Measurements from ENCODE around the gene BLTP2. TPM values are rescaled to one million over a fixed set of nuclear protein-coding genes. Genes with fewer than 3 reads are reported as not detected.

The BLTP2 gene
- total RNA-seq, 1 donor from 2014 or later: 190 TPM

DNA sequence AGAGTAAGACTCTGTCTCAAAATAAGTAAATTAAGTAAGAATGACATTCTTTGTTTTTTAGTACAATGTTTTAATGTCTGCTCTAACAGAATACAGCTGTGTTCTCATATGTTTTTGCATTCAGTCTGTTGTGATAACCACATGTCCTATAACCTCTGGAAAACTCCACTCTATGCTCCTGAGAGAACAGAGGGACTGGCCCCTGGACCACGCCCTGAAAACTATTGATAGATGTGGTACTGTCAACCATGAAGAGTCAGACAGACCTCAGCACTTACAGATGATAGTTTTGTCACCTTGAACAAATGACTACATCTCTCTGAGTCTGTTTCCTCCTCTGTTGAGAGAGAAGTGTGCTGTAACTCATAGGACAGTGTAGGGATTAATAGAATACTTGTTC, 25.0 kb upstream of the BLTP2 start:
- H3K36me3 Mint-ChIP-seq (ENCODE audit: insufficient read depth): peaks cover 25% of the 10 kb centered on the region
- H3K9me3 Mint-ChIP-seq (ENCODE audit: low read depth): no peaks in the 10 kb centered on the region
- H3K27me3 Mint-ChIP-seq: no peaks in the 10 kb centered on the region
- H3K4me1 Mint-ChIP-seq (ENCODE audit: low read depth): no peaks in the 10 kb centered on the region
- no peak overlapping the region for H3K27ac Mint-ChIP-seq
- H3K4me3 Mint-ChIP-seq (ENCODE audit: low read depth): no peak overlapping the region
- DNase-seq (ENCODE audit: low spot score, unreplicated experiment): no peak
- TF ChIP-seq, protein P1, sequence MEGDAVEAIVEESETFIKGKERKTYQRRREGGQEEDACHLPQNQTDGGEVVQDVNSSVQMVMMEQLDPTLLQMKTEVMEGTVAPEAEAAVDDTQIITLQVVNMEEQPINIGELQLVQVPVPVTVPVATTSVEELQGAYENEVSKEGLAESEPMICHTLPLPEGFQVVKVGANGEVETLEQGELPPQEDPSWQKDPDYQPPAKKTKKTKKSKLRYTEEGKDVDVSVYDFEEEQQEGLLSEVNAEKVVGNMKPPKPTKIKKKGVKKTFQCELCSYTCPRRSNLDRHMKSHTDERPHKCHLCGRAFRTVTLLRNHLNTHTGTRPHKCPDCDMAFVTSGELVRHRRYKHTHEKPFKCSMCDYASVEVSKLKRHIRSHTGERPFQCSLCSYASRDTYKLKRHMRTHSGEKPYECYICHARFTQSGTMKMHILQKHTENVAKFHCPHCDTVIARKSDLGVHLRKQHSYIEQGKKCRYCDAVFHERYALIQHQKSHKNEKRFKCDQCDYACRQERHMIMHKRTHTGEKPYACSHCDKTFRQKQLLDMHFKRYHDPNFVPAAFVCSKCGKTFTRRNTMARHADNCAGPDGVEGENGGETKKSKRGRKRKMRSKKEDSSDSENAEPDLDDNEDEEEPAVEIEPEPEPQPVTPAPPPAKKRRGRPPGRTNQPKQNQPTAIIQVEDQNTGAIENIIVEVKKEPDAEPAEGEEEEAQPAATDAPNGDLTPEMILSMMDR (IDR thresholded peaks at IDR 0.05; ENCODE audit: unreplicated experiment): no peak

DNA sequence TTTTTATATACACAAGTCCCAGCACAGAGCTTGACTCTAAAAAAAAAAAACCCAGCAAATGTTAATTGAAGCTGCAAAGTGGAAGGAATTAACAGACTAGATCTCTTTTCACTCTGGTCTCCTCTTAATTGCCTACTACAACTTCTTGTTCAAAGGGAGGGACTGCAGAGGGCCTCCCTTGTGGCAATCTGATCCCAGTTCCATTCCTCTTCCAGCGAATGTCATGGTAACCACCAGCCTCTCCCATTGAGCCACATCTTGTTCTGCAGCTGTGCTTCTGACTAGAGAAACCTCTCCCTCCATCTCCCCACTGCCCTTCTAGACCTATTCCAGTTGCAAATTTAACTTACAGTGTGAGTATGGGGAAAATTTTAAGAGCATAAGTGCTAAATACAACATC, 22.9 kb upstream of the BLTP2 start:
- H3K27ac Mint-ChIP-seq: no peak overlapping the region
- no peaks in the 10 kb centered on the region for H3K27me3 Mint-ChIP-seq
- H3K9me3 Mint-ChIP-seq (ENCODE audit: low read depth): no peaks in the 10 kb centered on the region
- peaks cover 13% of the 10 kb centered on the region for H3K4me1 Mint-ChIP-seq (ENCODE audit: low read depth)
- H3K36me3 Mint-ChIP-seq (ENCODE audit: insufficient read depth): peaks cover 17% of the 10 kb centered on the region
- TF ChIP-seq, protein P1 (IDR thresholded peaks at IDR 0.05; ENCODE audit: unreplicated experiment): no peak
- DNase-seq (ENCODE audit: low spot score, unreplicated experiment): no peak
- H3K4me3 Mint-ChIP-seq (ENCODE audit: low read depth): no peak overlapping the region

DNA sequence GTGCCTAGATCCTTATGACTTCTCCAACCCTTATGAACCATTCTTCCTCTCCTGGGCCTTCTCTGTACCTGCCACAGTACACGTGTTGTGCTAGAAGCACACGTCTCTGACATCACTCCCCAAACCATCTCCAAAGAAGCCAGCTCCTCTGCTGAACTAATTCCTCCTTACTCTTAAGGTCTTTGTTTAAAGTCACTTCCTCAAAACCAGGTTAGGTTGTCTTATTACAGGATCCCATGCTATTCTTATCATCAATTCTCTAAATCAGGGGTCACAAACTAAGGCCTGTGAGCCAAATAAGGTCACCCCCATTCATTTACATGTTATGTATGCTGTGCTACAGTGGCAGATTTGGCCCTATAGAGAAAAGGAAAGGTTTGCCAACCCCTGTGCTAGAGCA, 21.0 kb upstream of the BLTP2 start:
- Mint-ChIP-seq H3K9me3 (ENCODE audit: low read depth) (no peaks in the 10 kb centered on the region), H3K4me3 (ENCODE audit: low read depth) (no peak overlapping the region), H3K4me1 (ENCODE audit: low read depth) (peaks cover 23% of the 10 kb centered on the region), H3K27me3 (no peaks in the 10 kb centered on the region), H3K36me3 (ENCODE audit: insufficient read depth) (peaks cover 12% of the 10 kb centered on the region), H3K27ac (no peak overlapping the region)
- no peak for DNase-seq (ENCODE audit: low spot score, unreplicated experiment)
- TF ChIP-seq, protein P1 (IDR thresholded peaks at IDR 0.05; ENCODE audit: unreplicated experiment): no peak

DNA sequence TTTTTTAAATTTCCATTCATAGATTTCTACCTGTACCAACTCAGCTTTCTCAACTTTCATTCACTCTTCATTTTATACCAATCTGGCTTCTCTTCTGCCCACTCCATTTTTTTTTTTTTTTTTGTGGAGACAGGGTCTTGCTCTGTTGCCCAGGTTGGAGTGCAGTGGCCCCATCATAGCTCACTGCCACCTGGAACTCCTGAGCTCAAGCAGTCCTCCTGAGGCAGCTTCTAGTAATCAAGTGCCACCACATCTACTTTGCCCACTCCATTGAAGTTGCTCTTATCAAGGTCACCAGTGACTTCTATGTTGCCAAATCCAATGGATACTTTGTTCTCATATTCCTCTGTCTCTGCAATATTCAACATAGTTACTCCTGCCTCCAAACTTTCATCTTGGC, 18.8 kb upstream of the BLTP2 start:
- Mint-ChIP-seq H3K27me3 (no peaks in the 10 kb centered on the region), H3K27ac (peak overlapping the region; percentile 57), H3K4me1 (ENCODE audit: low read depth) (peaks cover 25% of the 10 kb centered on the region), H3K4me3 (ENCODE audit: low read depth) (peak overlapping the region; percentile 100), H3K36me3 (ENCODE audit: insufficient read depth) (peaks cover 24% of the 10 kb centered on the region), H3K9me3 (ENCODE audit: low read depth) (peaks cover 4% of the 10 kb centered on the region)
- TF ChIP-seq, protein P1 (IDR thresholded peaks at IDR 0.05; ENCODE audit: unreplicated experiment): no peak
- no peak for DNase-seq (ENCODE audit: low spot score, unreplicated experiment)

DNA sequence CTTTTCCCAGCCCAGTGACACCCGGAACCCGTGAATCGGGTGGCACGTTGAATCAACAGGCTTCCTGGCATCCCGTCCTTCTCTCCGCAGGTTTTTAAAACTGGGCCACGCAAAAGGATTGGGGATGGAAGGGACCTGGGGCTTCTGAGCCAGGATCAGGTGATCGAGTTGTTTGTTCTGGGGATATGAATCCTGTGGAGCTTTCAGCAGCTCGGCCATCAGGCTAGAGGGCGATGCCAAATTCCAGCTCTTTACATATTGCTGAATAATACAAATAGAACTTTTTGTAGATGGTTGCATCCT, 17.5 kb upstream of the BLTP2 start:
- peaks cover 32% of the 10 kb centered on the region for H3K36me3 Mint-ChIP-seq (ENCODE audit: insufficient read depth)
- H3K27me3 Mint-ChIP-seq: no peaks in the 10 kb centered on the region
- TF ChIP-seq, protein P1 (IDR thresholded peaks at IDR 0.05; ENCODE audit: unreplicated experiment): no peak
- no peak for DNase-seq (ENCODE audit: low spot score, unreplicated experiment)
- H3K9me3 Mint-ChIP-seq (ENCODE audit: low read depth): peaks cover 4% of the 10 kb centered on the region
- H3K4me1 Mint-ChIP-seq (ENCODE audit: low read depth): peaks cover 25% of the 10 kb centered on the region
- peak overlapping the region; percentile 99 for H3K27ac Mint-ChIP-seq
- peak overlapping the region; percentile 100 for H3K4me3 Mint-ChIP-seq (ENCODE audit: low read depth)

Measured in progenitor cell of endocrine pancreas (in vitro differentiated cells).